HG03064 (cell line): ENCODE data around the gene CD2AP.

Experiments
- ATAC-seq: cut with Tn5 transposase; IDR thresholded peaks from one replicate; pipeline ENCODE4 v1.9.1; 2021; ENCODE audit warnings: low read depth; ENCODE audit not compliant: unreplicated experiment

CD2AP gene

GRCh38 chr6:47492355-47492754, 14.8 kb downstream of the CD2AP start:
- no peak for ATAC-seq

GRCh38 chr6:47495207-47495606, 17.6 kb downstream of the CD2AP start:
- no peak for ATAC-seq

GRCh38 chr6:47495954-47496545, 18.5 kb downstream of the CD2AP start:
- no peak for ATAC-seq

- no peak for ATAC-seq
Measured at GRCh38 chr6:47496935-47497579, 19.5 kb downstream of the CD2AP start.

- ATAC-seq: no peak
Measured at GRCh38 chr6:47502920-47503319, 25.3 kb downstream of the CD2AP start.

GRCh38 chr6:47509937-47510336, 32.3 kb downstream of the CD2AP start:
- no peak for ATAC-seq

GRCh38 chr6:47512872-47513271, 35.3 kb downstream of the CD2AP start:
- ATAC-seq: no peak

GRCh38 chr6:47519279-47519678, 41.7 kb downstream of the CD2AP start:
- ATAC-seq: no peak

GRCh38 chr6:47520282-47520681, 42.7 kb downstream of the CD2AP start:
- ATAC-seq: no peak

- no peak for ATAC-seq
Measured at GRCh38 chr6:47521961-47522360, 44.4 kb downstream of the CD2AP start.

GRCh38 chr6:47524136-47524845, 46.7 kb downstream of the CD2AP start:
- ATAC-seq: no peak

GRCh38 chr6:47525330-47526057, 47.9 kb downstream of the CD2AP start:
- ATAC-seq: no peak

GRCh38 chr6:47527274-47527673, 49.7 kb downstream of the CD2AP start:
- no peak for ATAC-seq

GRCh38 chr6:47529734-47530133, 52.1 kb downstream of the CD2AP start:
- no peak for ATAC-seq

- no peak for ATAC-seq
Measured at GRCh38 chr6:47532981-47533585, 55.5 kb downstream of the CD2AP start.

- ATAC-seq: no peak
Measured at GRCh38 chr6:47534063-47534462, 56.5 kb downstream of the CD2AP start.

- ATAC-seq: no peak
Measured at GRCh38 chr6:47535316-47536225, 58.0 kb downstream of the CD2AP start.

GRCh38 chr6:47536816-47537401, 59.3 kb downstream of the CD2AP start:
- no peak for ATAC-seq

- no peak for ATAC-seq
Measured at GRCh38 chr6:47545223-47545622, 67.6 kb downstream of the CD2AP start.
